GM12878 (cell line): Measurements from ENCODE around the gene DSTN. TPM values are rescaled to one million over a fixed set of nuclear protein-coding genes. Genes with fewer than 3 reads are reported as not detected.

Experiments used
- ATAC-seq: fragments of 200-7000 bp; cut with Tn5 transposase; 3 replicates; pipeline ENCODE4 v1.9.1; 2020; ENCODE audit warnings: mild to moderate bottlenecking, moderate library complexity
- BruUV-seq: library from RNA; stranded (reverse); fragments of 400-500 nt; replicated peaks from 2 replicates; lab custom pipeline; 2021; lab: Mats Ljungman, UMichigan
- CTCF ChIA-PET: fragments of 300-600 bp; sonication (Branson Sonifier 250); formaldehyde crosslinking; extraction: SDS; loops from one replicate; lab custom pipeline; 2021; ENCODE audit warnings: inconsistent platforms; lab: Yijun Ruan, JAX
- POLR2A ChIA-PET: fragments of 350-600 bp; formaldehyde crosslinking; extraction: SDS; loops from one replicate; lab custom pipeline; 2021; ENCODE audit warnings: inconsistent platforms; lab: Charles Lee
- RAD21 ChIA-PET: fragments of 300-600 bp; sonication (Branson Sonifier 250); formaldehyde crosslinking; loops from one replicate; lab custom pipeline; 2023; ENCODE audit warnings: antibody characterized with exemption; ENCODE audit not compliant: unreplicated experiment; lab: Charles Lee
- SMC1A ChIA-PET: fragments of 300-600 bp; sonication (Branson Sonifier 250); formaldehyde crosslinking; loops from one replicate; lab custom pipeline; 2023; ENCODE audit not compliant: unreplicated experiment, uncharacterized antibody; lab: Charles Lee
- DNase-seq: peaks from one replicate; pipeline ENCODE4 v3.0.0-alpha.2; 2011; ENCODE audit warnings: low read depth, low spot score
- FAIRE-seq: peaks from 3 replicates; lab custom pipeline; 2011; peaks lifted over from hg19 to GRCh38; lab: Jason Lieb, UNC
- H2AFZ ChIP-seq: 2 replicates; pipeline ENCODE4 v1.6.0; 2011; ENCODE audit warnings: low read depth, low read length, control low read depth; ENCODE audit not compliant: control insufficient read depth
- H3K27ac ChIP-seq: 2 replicates; pipeline ENCODE4 v1.5.1; 2011; ENCODE audit warnings: control low read depth; ENCODE audit not compliant: control insufficient read depth, insufficient read depth
- H3K27me3 ChIP-seq, 2 experiments: replicated peaks in 1 of 2; 2 replicates each; pipeline versions ENCODE4 v1.6.0 to v1.6.1; 2011; ENCODE audit warnings: low read length in 1 of 2; ENCODE audit not compliant: control insufficient read depth in 2 of 2, insufficient read depth in 2 of 2
- H3K36me3 ChIP-seq, 2 experiments: 2 replicates each; pipeline ENCODE4 v1.5.1; 2011; ENCODE audit warnings: low read length in 1 of 2; ENCODE audit not compliant: control insufficient read depth in 2 of 2, insufficient read depth in 2 of 2
- H3K4me1 ChIP-seq: 2 replicates; pipeline ENCODE4 v1.6.1; 2011; ENCODE audit warnings: mild to moderate bottlenecking, low read length, moderate library complexity, mixed read lengths; ENCODE audit not compliant: control insufficient read depth, insufficient read depth
- H3K4me2 ChIP-seq: 2 replicates; pipeline ENCODE4 v1.6.0; 2011; ENCODE audit warnings: control low read depth; ENCODE audit not compliant: control insufficient read depth, insufficient read depth
- H3K4me3 ChIP-seq: fragments of 200-600 bp; sonication (generic); 2 replicates; pipeline ENCODE4 v1.5.1; 2016
- H3K79me2 ChIP-seq: 2 replicates; pipeline ENCODE4 v1.6.0; 2011; ENCODE audit warnings: low read length; ENCODE audit not compliant: control insufficient read depth, insufficient read depth
- H3K9ac ChIP-seq: 2 replicates; pipeline ENCODE4 v1.8.0; 2011; ENCODE audit warnings: low read length, control low read depth, mixed read lengths; ENCODE audit not compliant: control insufficient read depth, insufficient read depth
- H3K9me3 ChIP-seq: replicated peaks from 3 replicates; pipeline ENCODE4 v1.5.1; 2011; ENCODE audit warnings: mild to moderate bottlenecking, low read length; ENCODE audit not compliant: control insufficient read depth, insufficient read depth
- H4K20me1 ChIP-seq: 2 replicates; pipeline ENCODE4 v1.6.0; 2011; ENCODE audit not compliant: control insufficient read depth, insufficient read depth
- BRCA1 ChIP-seq: IDR thresholded peaks from 2 replicates; pipeline ENCODE4 v1.6.1; 2011; ENCODE audit warnings: low read depth, low read length, improper control_type of control experiment
- EP300 ChIP-seq, 2 experiments: fragments of 150-350 bp in 1 of 2; IDR thresholded peaks; 2 replicates each; pipeline ENCODE4 v1.6.1; 2011 to 2012; ENCODE audit warnings: low read depth in 2 of 2, low read length in 2 of 2, borderline replicate concordance in 1 of 2, improper control_type of control experiment in 1 of 2, inconsistent platforms in 1 of 2; ENCODE audit not compliant: control insufficient read depth in 1 of 2
- GATAD2B ChIP-seq: fragments of 450-650 bp; conservative IDR thresholded peaks from 2 replicates; pipeline ENCODE4 v1.6.1; 2017; ENCODE audit warnings: low read depth, mild to moderate bottlenecking, moderate library complexity
- KAT2A ChIP-seq: conservative IDR thresholded peaks from 2 replicates; pipeline ENCODE4 v1.6.1; 2011; ENCODE audit warnings: low read depth, low read length; ENCODE audit not compliant: control insufficient read depth
- NBN ChIP-seq: fragments of 450-650 bp; IDR thresholded peaks from 2 replicates; pipeline ENCODE4 v1.6.1; 2016
- NR2F1 ChIP-seq: fragments of 450-650 bp; conservative IDR thresholded peaks from 2 replicates; pipeline ENCODE4 v1.6.1; 2017; ENCODE audit warnings: mild to moderate bottlenecking
- SPI1 ChIP-seq: IDR thresholded peaks from 2 replicates; pipeline ENCODE4 v1.6.1; 2011; ENCODE audit warnings: low read depth, mild to moderate bottlenecking, low read length, moderate library complexity, borderline replicate concordance; ENCODE audit not compliant: insufficient read depth
- WGBS: methylation state at CpG from one replicate; pipeline ENCODE4 v1.1.6; 2016; ENCODE audit warnings: low lambda C conversion rate; ENCODE audit not compliant: insufficient replicate concordance, insufficient coverage; ENCODE audit errors: missing lambda C conversion rate; 5-methylcytosine and 5-hydroxymethylcytosine counted together
- in situ Hi-C: fragments of 300-500 bp; cut with MboI; formaldehyde crosslinking; loops from 9 replicates; pipeline ENCODE4 v1.14.3; 2018; ENCODE audit warnings: mixed read lengths
- intact Hi-C: fragments of 100-400 bp; cut with micrococcal nuclease; formaldehyde crosslinking; loops from one replicate; pipeline ENCODE4 v1.14.2; 2022; ENCODE audit not compliant: unreplicated experiment
- polyA plus RNA-seq, 11 experiments: library from polyadenylated mRNA; depleted of rRNA in 4 of 11; unstranded in 6 of 11; stranded (reverse) in 5 of 11; fragments of >200 nt; fragmentation: Nextera tagmentation in 4 of 11; fragmentation: Illumina TruSeq in 1 of 11; extraction: Ambion mirVana in 4 of 11; extraction: Trizol in 1 of 11; gene quantifications; 1 replicate in 1 of 11; 2 replicates in 10 of 11; pipeline versions ENCODE4 v1.2.1 to v1.2.3, GENCODE V29; 2011 to 2016; ENCODE audit warnings: inconsistent platforms in 2 of 11, missing spikeins in 2 of 11, low read depth in 1 of 11
- total RNA-seq, 4 experiments: library from RNA; depleted of rRNA in 3 of 4; stranded (reverse); fragments of >200 nt in 3 of 4; fragmentation: Illumina TruSeq in 1 of 4; extraction: Trizol in 1 of 4; gene quantifications; 2 replicates each; pipeline versions ENCODE4 v1.2.1 to v1.2.3, GENCODE V29; 2013 to 2021
- TF ChIP-seq, protein P1 (sequence below), 3 experiments: IDR thresholded peaks in 2 of 3; conservative IDR thresholded peaks in 1 of 3; 2 replicates each; pipeline ENCODE4 v1.5.1; 2011; ENCODE audit warnings: low read depth in 3 of 3, low read length in 3 of 3, mild to moderate bottlenecking in 3 of 3, control low read depth in 2 of 3, moderate library complexity in 2 of 3, inconsistent platforms in 1 of 3, mixed read lengths in 1 of 3; ENCODE audit not compliant: control insufficient read depth in 2 of 3, insufficient read depth in 1 of 3; ENCODE audit errors: extremely low read depth in 1 of 3
- TF ChIP-seq, protein P2 (sequence below): fragments of 450-650 bp; IDR thresholded peaks from 2 replicates; pipeline ENCODE4 v1.6.1; 2016; ENCODE audit warnings: mild to moderate bottlenecking
- TF ChIP-seq, protein P3 (sequence below): fragments of 450-650 bp; conservative IDR thresholded peaks from 2 replicates; pipeline ENCODE4 v1.6.1; 2017; ENCODE audit warnings: mild to moderate bottlenecking, moderate library complexity

Gene DSTN
- total and polyA plus RNA-seq, 10 of the 15 experiments (the other 5 are each of a cell fraction or from before 2014, with no cell fraction given): 26.7 to 137 (median 40.8) TPM

DNA sequence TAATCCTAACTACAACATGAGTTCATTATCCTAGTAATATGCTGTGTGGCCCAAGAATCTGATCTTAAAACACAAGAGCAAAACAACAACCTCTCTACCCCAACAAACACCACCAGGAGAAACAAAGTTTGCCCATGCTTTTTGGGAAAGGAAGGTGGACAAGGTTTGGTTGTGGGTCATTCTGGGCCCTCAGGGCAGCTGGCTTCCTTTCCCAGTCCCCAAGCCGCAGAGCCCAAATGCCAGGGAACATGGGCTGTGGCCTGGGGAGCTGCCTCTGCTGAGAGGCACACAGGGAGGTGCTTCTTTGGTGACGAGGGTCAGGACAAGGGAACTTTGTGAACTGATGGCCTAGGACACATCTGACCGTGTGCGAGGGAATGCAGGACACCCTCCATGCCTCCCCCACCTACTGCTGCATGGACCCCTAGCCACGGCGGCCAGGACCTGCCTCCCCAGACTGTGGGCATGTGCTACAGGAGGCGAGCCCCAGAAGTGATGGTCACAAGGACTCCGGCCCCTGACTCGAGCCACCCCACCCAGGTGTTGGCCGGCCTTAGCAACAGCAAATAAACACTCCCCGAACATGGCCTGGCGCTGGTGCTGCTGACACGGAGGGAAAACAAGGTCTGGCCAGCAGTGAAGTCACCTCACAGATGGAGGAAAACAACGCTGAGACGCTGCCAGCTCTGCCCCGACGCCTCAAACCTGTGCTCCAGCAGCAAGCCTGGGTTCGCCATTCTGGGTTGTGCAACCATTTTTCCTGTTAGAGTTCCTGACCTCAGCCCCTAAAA lies 56.5 kb downstream of the DSTN start (continued):
- TF ChIP-seq, protein P1, sequence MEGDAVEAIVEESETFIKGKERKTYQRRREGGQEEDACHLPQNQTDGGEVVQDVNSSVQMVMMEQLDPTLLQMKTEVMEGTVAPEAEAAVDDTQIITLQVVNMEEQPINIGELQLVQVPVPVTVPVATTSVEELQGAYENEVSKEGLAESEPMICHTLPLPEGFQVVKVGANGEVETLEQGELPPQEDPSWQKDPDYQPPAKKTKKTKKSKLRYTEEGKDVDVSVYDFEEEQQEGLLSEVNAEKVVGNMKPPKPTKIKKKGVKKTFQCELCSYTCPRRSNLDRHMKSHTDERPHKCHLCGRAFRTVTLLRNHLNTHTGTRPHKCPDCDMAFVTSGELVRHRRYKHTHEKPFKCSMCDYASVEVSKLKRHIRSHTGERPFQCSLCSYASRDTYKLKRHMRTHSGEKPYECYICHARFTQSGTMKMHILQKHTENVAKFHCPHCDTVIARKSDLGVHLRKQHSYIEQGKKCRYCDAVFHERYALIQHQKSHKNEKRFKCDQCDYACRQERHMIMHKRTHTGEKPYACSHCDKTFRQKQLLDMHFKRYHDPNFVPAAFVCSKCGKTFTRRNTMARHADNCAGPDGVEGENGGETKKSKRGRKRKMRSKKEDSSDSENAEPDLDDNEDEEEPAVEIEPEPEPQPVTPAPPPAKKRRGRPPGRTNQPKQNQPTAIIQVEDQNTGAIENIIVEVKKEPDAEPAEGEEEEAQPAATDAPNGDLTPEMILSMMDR (IDR thresholded peaks at IDR 0.05 in 2 of 3, conservative IDR thresholded peaks at IDR 0.05 in 1 of 3; ENCODE audit: control insufficient read depth in 2 of 3, extremely low read depth in 1 of 3, insufficient read depth in 1 of 3, low read depth in 3 of 3, low read length in 3 of 3): no peak
- no peak for TF ChIP-seq GATAD2B
- TF ChIP-seq, protein P2, sequence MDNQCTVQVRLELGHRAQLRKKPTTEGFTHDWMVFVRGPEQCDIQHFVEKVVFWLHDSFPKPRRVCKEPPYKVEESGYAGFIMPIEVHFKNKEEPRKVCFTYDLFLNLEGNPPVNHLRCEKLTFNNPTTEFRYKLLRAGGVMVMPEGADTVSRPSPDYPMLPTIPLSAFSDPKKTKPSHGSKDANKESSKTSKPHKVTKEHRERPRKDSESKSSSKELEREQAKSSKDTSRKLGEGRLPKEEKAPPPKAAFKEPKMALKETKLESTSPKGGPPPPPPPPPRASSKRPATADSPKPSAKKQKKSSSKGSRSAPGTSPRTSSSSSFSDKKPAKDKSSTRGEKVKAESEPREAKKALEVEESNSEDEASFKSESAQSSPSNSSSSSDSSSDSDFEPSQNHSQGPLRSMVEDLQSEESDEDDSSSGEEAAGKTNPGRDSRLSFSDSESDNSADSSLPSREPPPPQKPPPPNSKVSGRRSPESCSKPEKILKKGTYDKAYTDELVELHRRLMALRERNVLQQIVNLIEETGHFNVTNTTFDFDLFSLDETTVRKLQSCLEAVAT: no peak
- no peak for TF ChIP-seq BRCA1
- no peak for TF ChIP-seq NR2F1

DNA sequence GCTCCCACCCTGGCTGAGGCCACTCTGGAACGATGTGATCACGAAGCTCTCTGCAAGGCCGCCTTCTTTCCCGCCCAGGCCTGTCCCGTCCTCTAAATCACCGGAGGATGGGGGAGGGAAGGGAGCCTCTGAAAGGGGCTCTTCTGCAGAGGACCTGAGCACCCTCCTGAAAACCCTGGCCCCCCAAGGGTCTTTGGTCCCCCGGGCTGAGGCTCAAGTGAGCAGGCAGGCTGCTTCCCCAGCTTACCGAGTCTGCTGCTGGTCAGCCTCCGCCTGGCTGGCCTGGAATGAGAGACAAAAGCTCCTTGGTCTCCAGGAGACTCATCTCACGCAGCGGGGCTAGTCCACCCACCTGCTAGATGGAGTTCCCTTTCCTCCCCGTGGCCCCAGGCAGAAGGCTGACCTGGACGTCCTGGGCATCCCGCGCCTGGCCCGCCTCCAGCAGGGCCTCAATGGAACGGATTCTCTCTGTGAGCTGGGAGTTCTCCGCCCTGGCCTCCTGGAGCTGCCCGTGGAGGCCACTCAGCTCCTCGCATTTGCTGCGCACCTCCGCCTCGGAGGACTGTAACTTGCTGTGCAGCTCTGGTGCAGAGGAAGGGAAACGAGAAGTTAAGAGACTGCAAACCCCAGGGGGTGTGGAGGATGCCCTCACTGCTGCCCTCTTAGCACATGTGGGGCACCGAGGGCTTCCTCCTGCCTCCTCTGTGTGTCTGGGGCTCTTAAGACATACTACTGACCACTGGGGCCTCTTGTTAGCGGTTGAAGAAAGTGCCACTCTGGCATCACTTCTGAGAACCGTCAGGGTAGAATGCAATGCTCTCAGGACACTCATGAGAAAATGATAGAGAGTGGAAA lies 57.5 kb downstream of the DSTN start:
- FAIRE-seq (no peak), DNase-seq (no peak), ATAC-seq (no peak)
- in situ Hi-C loops (no loop called here), intact Hi-C loops (no loop called here)
- H3K9ac ChIP-seq: no peak overlapping the region
- H3K79me2 ChIP-seq: no peaks in the 10 kb centered on the region
- H3K9me3 ChIP-seq: no peaks in the 10 kb centered on the region
- H3K27me3 ChIP-seq: no peaks in the 10 kb centered on the region
- H3K27ac ChIP-seq: no peak overlapping the region
- no peak overlapping the region for H3K4me3 ChIP-seq
- no peak overlapping the region for H3K4me2 ChIP-seq
- H3K36me3 ChIP-seq: peaks cover 12 to 23% of the 10 kb centered on the region in 2 experiments
- WGBS: 84% methylated on average over 27 of the region's 27 CpGs
- ChIA-PET RAD21 (no interaction called here), POLR2A (no interaction called here), SMC1A (no interaction called here), CTCF (no interaction called here)
- no peaks in the 10 kb centered on the region for H3K4me1 ChIP-seq
- no peak for TF ChIP-seq EP300 (IDR thresholded peaks at IDR 0.05; ENCODE audit: borderline replicate concordance in 1 of 2, control insufficient read depth in 1 of 2, low read depth in 2 of 2, low read length in 2 of 2)
- TF ChIP-seq, protein P3, sequence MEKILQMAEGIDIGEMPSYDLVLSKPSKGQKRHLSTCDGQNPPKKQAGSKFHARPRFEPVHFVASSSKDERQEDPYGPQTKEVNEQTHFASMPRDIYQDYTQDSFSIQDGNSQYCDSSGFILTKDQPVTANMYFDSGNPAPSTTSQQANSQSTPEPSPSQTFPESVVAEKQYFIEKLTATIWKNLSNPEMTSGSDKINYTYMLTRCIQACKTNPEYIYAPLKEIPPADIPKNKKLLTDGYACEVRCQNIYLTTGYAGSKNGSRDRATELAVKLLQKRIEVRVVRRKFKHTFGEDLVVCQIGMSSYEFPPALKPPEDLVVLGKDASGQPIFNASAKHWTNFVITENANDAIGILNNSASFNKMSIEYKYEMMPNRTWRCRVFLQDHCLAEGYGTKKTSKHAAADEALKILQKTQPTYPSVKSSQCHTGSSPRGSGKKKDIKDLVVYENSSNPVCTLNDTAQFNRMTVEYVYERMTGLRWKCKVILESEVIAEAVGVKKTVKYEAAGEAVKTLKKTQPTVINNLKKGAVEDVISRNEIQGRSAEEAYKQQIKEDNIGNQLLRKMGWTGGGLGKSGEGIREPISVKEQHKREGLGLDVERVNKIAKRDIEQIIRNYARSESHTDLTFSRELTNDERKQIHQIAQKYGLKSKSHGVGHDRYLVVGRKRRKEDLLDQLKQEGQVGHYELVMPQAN: no peak
- TF ChIP-seq NBN: no peak
- TF ChIP-seq KAT2A: no peak
- TF ChIP-seq SPI1: no peak
- H2AFZ ChIP-seq: no peak overlapping the region
- no TSS peak for BruUV-seq
- no peaks in the 10 kb centered on the region for H4K20me1 ChIP-seq
